ENCODE measurements around the gene TOPBP1. TPM values are rescaled to one million over a fixed set of nuclear protein-coding genes. Genes with fewer than 3 reads are reported as not detected.

Gene TOPBP1
- total RNA-seq, 2 donors from 2014 or later: 49.2 to 52.3 TPM

DNA sequence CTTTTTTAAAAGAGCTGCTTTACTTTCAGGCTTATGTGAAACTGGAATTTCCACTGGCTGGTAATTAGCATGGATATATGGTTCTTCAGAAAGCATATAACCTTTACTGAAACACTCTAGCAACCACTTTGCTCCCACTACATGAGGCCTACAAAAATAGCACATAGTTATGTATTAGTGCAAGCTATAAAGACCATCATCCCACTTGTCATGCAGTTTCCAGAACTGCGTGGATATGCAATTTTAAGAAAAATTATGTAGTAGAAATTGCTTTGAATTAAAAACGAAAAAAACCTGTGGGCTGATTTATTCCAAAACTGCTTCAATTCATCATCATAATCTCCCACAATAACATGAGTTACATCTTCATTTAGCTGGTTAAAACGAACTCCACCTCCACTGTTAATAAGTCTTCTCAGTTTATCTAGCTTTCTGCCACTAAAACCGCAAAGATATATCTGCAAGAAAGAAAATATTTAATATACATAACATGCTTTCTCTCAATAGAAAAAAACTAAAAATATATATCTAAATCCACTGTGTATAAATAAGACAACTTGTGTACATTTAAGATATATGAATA, 12.2 kb downstream of the TOPBP1 start:
- no peak for TF ChIP-seq CTCF (conservative IDR thresholded peaks at IDR 0.05)
- Mint-ChIP-seq H3K27me3 (ENCODE audit: insufficient read depth) (no peaks in the 10 kb centered on the region), H3K9me3 (no peaks in the 10 kb centered on the region), H3K27ac (no peak overlapping the region), H3K4me3 (no peak overlapping the region), H3K36me3 (ENCODE audit: low read depth) (peaks cover 61% of the 10 kb centered on the region), H3K4me1 (no peaks in the 10 kb centered on the region)
- Histone ChIP-seq H3K36me3 (ENCODE audit: control insufficient read depth, insufficient read depth, low read length) (peaks cover 86% of the 10 kb centered on the region), H3K9me3 (ENCODE audit: control insufficient read depth, low read length) (no peaks in the 10 kb centered on the region), H3K27ac (ENCODE audit: low read depth, low read length) (no peak overlapping the region), H3K27me3 (ENCODE audit: control insufficient read depth, insufficient read depth, low read length, poor library complexity, severe bottlenecking) (no peaks in the 10 kb centered on the region), H3K4me3 (ENCODE audit: low read length) (no peak overlapping the region), H3K9ac (ENCODE audit: extremely low read depth, low read length, poor library complexity, severe bottlenecking) (no peak overlapping the region), H3K4me1 (ENCODE audit: control insufficient read depth, insufficient read depth, low read length) (no peaks in the 10 kb centered on the region)
- WGBS, 2 experiments (ENCODE audit: insufficient coverage in 1 of 2, insufficient read length in 1 of 2): 90% methylated on average over 3 of the region's 4 CpGs; no CpG with 5 or more reads in 1 of the 2 experiments
- no peak for DNase-seq

DNA sequence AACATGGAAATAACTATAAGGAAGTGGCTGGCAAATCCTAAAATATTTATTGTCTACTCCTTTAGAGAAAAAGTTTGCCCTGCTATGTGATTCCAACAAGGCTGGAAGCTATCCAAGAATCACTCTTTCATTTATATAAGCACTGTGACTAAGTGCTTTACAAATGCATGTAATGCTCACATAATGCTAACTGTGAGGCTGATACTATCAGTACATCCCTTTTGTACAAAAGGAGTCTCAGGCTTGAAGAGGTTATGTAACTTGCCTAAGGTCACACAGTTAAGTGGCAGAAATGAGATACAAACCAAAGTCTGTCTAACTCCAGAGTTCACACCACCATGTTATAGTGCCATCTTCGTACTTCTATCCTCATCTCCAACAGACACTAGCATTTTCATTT, 17.0 kb downstream of the TOPBP1 start:
- Mint-ChIP-seq H3K36me3 (ENCODE audit: low read depth) (peaks cover 81% of the 10 kb centered on the region), H3K4me1 (no peaks in the 10 kb centered on the region), H3K4me3 (no peak overlapping the region), H3K27ac (no peak overlapping the region), H3K27me3 (ENCODE audit: insufficient read depth) (no peaks in the 10 kb centered on the region), H3K9me3 (no peaks in the 10 kb centered on the region)
- WGBS, 2 experiments (ENCODE audit: insufficient coverage in 1 of 2, insufficient read length in 1 of 2): 100% methylated on average over 1 of the region's 1 CpG; no CpG with 5 or more reads in 1 of the 2 experiments
- Histone ChIP-seq H3K9ac (ENCODE audit: extremely low read depth, low read length, poor library complexity, severe bottlenecking) (no peak overlapping the region), H3K36me3 (ENCODE audit: control insufficient read depth, insufficient read depth, low read length) (peaks cover 95% of the 10 kb centered on the region), H3K4me1 (ENCODE audit: control insufficient read depth, insufficient read depth, low read length) (no peaks in the 10 kb centered on the region), H3K27me3 (ENCODE audit: control insufficient read depth, insufficient read depth, low read length, poor library complexity, severe bottlenecking) (no peaks in the 10 kb centered on the region), H3K4me3 (ENCODE audit: low read length) (no peak overlapping the region), H3K27ac (ENCODE audit: low read depth, low read length) (no peak overlapping the region), H3K9me3 (ENCODE audit: control insufficient read depth, low read length) (peaks cover 3% of the 10 kb centered on the region)
- no peak for TF ChIP-seq CTCF (conservative IDR thresholded peaks at IDR 0.05)
- no peak for DNase-seq

- Mint-ChIP-seq H3K4me3 (no peak overlapping the region), H3K27me3 (ENCODE audit: insufficient read depth) (no peaks in the 10 kb centered on the region), H3K4me1 (no peaks in the 10 kb centered on the region), H3K36me3 (ENCODE audit: low read depth) (peaks cover 83% of the 10 kb centered on the region), H3K27ac (no peak overlapping the region), H3K9me3 (peaks cover 6% of the 10 kb centered on the region)
- peaks cover 96% of the 10 kb centered on the region for H3K36me3 ChIP-seq (ENCODE audit: control insufficient read depth, insufficient read depth, low read length)
- WGBS, 2 experiments (ENCODE audit: insufficient coverage in 1 of 2, insufficient read length in 1 of 2): 97 to 100% methylated on average over 2 of the region's 2 CpGs
- no peaks in the 10 kb centered on the region for H3K27me3 ChIP-seq (ENCODE audit: control insufficient read depth, insufficient read depth, low read length, poor library complexity, severe bottlenecking)
- no peak overlapping the region for H3K4me3 ChIP-seq (ENCODE audit: low read length)
- peaks cover 8% of the 10 kb centered on the region for H3K9me3 ChIP-seq (ENCODE audit: control insufficient read depth, low read length)
- no peak for TF ChIP-seq CTCF (conservative IDR thresholded peaks at IDR 0.05)
- H3K4me1 ChIP-seq (ENCODE audit: control insufficient read depth, insufficient read depth, low read length): no peaks in the 10 kb centered on the region
- H3K9ac ChIP-seq (ENCODE audit: extremely low read depth, low read length, poor library complexity, severe bottlenecking): no peak overlapping the region
- DNase-seq: no peak
- no peak overlapping the region for H3K27ac ChIP-seq (ENCODE audit: low read depth, low read length)
These were observed 18.1 kb downstream of the TOPBP1 start for GRCh38 chr3:133643611-133644010.
